Smooth muscle cell of the umbilical artery (primary cell): ENCODE results near the gene MCUB. TPM values are rescaled to one million over a fixed set of nuclear protein-coding genes. Genes with fewer than 3 reads are reported as not detected.

ENCODE experiments used
- total RNA-seq: library from RNA; depleted of rRNA; stranded (reverse); fragments of >200 nt; gene quantifications from 2 replicates; pipeline ENCODE4 v1.2.3, GENCODE V29; 2014

MCUB gene, protein sequence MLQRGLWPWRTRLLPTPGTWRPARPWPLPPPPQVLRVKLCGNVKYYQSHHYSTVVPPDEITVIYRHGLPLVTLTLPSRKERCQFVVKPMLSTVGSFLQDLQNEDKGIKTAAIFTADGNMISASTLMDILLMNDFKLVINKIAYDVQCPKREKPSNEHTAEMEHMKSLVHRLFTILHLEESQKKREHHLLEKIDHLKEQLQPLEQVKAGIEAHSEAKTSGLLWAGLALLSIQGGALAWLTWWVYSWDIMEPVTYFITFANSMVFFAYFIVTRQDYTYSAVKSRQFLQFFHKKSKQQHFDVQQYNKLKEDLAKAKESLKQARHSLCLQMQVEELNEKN
- total RNA-seq = 5.0 and 32.7 TPM in 2 replicates

GRCh38 chr4:109559983-109560686, at the start of gene MCUB:
TSS of gene MCUB (plus strand) at chr4:109560246. CDS start at chr4:109560338, 92 bp downstream.

DNA sequence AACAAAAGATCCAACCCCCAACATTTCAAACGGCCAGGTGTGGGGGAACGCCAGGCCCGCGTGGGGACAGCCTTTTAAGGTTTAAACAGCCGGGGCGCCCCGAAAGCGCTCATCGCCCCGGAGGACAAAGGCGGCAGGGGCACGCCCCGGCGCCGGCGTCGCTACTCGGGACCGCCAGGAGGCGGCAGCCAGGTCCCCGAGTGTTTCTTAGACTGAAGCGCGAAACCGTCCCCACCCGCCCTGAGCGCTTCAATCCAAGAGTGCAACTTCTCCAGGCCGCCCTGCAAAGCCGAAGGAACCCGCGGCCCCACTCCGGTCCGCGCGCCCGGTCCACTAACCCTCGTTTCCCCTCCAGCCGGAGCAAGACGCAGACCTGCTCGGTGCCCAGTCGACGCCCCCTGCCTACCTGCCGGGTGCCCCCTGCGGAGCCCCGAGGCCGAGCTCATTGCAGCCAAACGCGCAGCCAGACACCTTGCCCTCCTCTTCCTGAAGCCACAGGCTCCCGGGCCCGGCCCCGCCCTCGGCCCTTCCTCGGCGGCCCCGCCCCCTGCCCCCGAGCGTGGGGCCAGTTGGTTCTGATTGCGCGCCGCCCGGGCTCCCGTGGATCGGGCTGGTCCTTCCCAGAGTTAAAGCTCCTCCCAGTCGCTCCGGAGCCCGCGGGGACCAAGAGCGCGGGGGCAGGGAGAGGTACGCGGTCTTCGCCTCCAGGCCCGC, 143.1 kb downstream of the MCUB start, which contains the start of gene CASP6:
Gene CASP6, minus strand, starts transcription at position 496 of the 714 bp plus-strand sequence. Its CDS starts 50 bp downstream, at position 446.

DNA sequence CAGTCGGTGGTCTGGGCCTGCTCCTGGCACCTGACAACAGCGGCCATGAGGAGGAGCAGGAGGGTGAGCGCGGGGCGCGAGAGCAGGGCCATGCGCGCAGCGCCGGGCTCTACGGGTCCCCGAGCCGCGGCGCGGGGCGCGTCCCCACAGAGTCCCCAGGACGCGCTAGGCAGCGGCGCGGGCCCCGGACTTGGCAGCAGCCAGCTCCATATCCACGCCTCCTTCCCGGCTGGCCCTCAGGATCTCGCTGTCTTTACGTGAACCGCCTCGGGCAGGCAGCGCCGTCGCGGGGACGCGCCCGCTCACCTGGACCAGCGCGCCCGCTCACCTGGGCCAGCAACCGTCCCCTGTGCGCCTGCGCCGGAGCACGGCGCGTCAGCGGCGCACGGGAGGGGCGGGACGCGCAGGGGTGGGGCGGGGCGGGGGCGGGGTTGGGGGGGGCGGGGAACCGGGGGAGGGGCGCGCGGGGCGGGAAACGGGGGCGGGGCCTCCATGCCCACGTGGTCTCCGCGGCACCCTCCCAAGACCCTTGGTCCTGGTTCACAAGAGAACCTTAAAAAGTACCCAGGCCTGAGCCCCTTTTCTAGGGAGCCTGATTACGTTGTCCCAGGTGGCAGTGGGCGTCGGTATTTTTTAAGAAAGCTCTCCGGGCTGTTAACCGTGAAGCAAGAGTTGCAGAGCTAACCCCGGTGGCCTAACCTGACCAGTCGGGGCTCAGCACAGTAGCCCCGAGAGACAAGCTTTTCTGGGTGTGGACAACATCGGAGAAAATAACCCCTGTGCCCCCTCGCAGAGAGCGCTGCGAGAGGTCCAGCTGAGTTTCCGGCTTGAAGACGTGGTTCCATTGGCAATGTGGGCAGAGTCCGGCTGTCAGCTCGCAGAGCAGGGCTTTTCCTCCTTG, 169.9 kb downstream of the MCUB start, which contains the start of gene PLA2G12A:
Gene PLA2G12A, minus strand, starts transcription at position 353 of the 901 bp plus-strand sequence. Its CDS starts 261 bp downstream, at position 92.

Other genes with a start within 250 kb of the MCUB start
- 15.1 and 23.9 TPM in 2 replicates for gene SEC24B, start 126.4 kb upstream of the MCUB start, total RNA-seq
- gene CASP6, start 143.2 kb downstream of the MCUB start, total RNA-seq = 29.4 and 31.6 TPM in 2 replicates
- 15.4 and 18.3 TPM in 2 replicates for gene PLA2G12A, start 169.8 kb downstream of the MCUB start, total RNA-seq
- 1.2 and 9.2 TPM in 2 replicates for gene CFI, start 241.8 kb downstream of the MCUB start, total RNA-seq